GM18858 (cell line): ENCODE results near the gene SLC19A1.
A peak's percentile ranks its signal among the peaks of the same experiment; 100 is the strongest.

Experiments used
- ATAC-seq: cut with Tn5 transposase; IDR thresholded peaks from one replicate; pipeline ENCODE4 v1.9.1; 2021; ENCODE audit not compliant: unreplicated experiment

SLC19A1 gene

DNA sequence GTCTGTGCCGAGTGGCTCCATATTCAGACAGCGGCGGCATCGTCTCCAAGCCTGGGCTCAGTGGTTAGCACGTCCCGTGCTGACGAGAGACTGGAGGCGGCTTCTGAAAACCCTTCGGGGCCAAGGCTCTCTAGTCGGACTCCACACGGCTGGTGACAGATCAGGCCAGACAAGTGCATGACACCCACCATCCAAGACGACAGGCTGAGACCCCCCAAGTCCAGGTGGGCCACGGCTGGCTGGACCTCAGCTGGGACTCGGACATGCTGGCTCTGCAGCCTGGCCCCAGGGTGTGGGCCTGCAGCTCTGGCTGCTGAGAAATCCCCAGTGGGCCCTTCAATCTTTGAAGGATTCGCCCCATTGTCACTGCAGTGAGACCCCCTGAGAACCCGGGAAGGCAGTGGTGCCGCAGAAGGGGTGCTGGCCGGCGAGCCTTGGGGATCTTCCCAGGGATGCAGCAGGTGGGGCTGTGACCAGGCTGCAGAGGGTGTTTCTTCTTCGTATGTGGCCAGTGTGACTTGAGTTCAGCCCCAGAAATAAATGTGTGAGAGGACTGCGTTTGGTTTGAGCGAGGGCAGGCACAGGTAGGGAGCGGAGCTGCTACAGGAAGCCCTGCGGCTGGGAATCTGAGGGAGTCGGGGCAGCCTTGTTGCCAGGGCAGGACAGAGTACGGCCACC lies 15.9 kb upstream of the SLC19A1 start:
- ATAC-seq, result no peak

DNA sequence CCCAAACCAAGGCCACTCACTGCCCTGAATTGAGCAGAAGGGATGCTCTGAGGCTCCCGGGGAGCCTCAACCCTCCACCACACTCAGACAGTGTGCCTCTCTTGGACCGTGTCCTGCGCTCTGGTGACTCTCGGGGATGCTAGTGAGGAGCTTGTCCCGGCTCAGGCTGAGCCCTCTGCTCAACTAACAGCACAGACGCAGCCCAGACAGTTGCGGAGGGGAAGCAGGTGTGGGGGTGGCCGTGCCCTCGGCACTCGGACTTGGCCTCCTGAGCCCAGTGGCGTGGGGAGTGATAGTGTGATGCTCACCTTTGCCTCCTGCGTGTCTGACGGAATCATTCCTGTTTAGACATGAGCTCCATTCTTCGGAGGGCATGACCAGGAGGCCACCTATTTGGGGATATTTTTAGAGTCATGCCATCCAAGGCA lies 15.4 kb upstream of the SLC19A1 start:
- ATAC-seq, result no peak

DNA sequence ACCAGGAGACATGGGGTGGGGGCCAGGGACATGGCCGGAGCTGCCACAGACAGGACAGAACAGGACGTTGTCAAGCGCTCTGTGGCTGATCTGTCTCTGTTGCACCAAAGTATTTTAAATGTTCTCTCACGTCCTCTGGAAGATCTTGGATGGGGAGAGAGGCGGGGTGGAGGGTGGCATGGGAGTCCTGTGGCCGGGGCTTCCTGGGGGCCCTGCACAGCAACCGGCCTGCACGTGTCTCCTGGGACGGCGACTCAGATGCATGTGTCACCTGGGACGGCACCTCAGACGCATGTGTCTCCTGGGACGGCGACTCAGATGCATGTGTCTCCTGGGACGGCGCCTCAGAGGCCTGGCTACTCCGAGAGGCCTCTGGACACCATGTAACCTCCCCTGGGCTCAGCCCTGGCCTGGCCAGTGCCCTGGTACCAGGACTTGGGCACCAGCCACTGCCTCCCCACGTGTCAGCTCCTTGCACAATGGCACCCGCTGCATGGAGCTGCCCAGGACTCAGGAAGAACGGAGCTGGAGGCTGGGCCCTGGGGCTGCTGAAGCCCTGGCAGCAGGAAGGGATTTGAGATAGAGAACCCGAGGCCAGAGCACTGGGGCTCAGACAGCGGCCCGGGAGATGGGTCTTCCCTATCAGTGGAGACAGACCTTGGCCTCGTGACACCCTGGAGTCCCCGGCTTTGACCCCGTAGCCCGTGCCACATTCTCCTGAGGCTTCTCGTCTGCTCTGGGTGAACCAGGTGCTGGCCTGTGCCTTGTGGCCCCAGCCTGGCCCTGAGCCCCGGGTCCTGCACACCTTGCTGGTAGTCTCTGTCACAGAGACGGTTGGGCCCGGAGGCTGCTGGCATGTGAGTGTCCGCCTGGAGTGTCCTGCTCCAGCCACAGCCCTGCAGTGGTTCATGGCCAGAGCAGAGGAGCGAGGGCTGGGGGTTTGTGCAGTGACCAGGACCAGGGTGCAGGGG lies 14.7 kb upstream of the SLC19A1 start:
- no peak for ATAC-seq

DNA sequence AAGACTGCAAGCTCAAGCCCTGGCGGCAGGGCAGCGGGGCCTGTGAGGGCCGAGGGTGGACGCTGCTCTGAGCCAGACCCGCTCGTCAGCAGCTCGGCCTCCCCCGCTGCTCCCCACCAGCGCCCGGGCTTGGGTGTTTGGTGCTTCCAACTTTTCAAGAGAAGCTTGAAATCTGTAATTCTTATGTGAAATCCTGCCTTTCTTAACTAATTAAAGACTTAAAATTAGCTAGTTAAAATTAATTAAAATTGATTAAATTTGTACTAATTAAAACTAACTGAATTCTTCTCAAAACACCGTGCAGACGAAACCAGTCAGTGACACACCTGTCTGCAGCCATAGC lies 14.0 kb upstream of the SLC19A1 start:
- ATAC-seq, result no peak

DNA sequence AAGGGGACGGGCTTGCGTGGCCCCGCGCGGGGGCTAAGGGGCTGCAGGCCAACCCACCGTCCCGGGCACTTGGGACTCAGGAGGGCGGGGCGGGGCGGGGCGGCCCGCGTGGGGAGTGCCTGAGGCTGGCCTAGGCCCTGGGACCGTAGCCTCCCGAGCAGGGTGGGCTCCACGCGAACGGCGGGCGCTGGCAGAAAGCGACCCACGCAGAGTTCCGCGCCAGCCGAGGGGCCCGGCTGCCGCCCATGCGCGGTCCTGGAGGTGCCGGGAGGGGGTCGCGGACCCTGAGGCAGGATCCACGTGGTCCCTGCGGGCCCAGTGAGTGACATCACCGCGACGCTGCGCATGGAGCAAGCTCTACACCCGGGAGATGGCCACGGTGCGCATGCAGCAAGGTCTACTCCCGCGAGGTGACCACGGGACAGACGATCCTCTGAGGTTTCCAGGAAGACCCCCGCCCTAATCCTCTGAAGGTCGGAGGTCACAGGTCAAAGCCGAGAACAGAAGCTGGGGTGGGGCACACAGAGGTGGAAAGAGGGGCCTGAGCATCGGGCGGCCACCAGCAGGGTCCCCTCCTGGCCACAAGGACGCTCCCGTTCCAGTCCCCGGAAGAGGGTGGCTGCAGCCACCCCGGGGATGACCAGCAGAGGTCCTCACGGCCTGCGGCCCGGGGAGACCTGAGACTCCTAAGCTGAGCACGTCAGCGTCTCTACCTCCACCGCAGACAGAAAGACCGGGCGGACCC lies 13.5 kb upstream of the SLC19A1 start:
- no peak for ATAC-seq

DNA sequence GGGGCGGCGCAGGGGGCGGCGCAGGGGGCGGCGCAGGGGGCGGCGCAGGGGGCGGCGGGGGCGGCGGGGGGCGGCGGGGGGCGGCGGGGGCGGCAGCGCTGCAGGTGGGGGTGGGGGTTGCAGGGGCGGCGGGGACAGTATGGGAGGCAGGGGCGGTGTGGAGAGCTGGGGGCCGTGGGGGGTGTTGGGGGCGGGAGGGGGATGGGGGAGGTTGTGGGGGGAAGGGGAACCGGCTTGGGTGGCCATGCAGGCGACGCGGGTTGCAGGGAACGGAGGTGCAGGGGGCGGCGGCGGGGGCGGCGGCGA lies 13.0 kb upstream of the SLC19A1 start:
- ATAC-seq, result no peak

DNA sequence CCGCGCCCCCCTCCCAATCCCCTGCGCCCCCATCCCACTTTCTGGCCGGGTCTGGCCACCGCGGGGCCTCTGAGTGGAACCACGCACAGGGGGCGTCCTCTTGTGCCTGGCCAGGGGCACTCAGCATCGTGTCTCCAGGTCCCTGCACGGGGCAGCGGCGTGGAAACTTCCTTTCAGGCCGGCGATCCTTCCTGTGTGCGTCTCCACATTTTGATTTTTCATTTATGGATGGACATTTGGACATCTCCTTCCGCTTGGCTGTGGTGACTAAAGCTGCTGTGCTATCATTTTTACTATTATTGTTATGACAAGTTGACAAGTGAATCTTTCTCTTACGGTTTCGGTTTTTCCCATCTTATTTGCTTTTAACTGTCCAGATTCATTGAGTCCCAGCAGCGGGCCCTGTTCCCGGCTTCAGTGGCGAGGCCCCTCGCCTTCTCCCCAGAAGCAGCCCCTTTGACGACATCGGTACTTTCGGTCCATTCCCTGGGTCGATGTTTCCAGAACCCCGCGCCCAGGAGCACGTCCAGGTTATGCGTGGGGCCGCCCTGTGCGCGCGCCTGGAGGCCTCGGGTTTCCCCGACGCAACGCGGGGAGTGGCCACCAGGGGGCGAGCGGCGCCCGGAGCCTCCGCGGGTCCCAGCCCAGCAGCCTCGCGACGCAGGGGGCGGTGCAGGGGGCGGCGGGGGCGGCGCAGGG lies 12.4 kb upstream of the SLC19A1 start:
- ATAC-seq, result no peak

DNA sequence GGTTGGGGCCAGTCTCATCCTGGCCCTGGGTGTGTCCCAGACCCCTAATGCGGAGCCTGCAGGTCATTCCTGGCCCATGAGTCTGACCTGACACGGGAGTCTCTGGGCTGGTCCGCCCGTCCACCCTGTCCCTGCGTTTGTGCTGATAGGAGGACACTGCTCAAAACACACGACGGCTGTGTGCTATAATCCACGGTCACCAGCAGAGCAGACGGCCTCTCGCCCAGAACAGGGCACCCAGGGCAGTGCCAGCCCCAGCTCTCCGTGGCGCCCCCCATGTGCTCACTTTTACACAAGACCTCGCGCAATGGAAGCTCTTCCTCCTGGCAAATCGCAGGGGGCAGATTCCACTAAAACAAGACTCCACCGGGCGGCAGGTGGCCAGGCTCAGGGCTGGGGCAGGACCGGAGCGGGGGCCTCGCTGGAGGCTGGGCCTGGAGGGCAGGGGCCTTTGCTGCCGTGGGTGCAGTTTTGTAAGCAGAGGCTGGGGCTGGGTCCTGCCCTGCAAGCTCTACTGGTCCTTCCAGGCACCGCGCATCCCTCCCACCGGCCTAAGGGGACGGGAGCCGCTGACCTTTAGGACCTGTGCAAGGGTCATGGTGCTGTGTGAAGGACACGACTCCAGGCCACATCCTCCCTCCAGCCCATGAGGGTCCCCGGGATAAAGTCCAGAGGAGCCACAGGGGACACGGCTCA lies 10.6 kb upstream of the SLC19A1 start:
- no peak for ATAC-seq

DNA sequence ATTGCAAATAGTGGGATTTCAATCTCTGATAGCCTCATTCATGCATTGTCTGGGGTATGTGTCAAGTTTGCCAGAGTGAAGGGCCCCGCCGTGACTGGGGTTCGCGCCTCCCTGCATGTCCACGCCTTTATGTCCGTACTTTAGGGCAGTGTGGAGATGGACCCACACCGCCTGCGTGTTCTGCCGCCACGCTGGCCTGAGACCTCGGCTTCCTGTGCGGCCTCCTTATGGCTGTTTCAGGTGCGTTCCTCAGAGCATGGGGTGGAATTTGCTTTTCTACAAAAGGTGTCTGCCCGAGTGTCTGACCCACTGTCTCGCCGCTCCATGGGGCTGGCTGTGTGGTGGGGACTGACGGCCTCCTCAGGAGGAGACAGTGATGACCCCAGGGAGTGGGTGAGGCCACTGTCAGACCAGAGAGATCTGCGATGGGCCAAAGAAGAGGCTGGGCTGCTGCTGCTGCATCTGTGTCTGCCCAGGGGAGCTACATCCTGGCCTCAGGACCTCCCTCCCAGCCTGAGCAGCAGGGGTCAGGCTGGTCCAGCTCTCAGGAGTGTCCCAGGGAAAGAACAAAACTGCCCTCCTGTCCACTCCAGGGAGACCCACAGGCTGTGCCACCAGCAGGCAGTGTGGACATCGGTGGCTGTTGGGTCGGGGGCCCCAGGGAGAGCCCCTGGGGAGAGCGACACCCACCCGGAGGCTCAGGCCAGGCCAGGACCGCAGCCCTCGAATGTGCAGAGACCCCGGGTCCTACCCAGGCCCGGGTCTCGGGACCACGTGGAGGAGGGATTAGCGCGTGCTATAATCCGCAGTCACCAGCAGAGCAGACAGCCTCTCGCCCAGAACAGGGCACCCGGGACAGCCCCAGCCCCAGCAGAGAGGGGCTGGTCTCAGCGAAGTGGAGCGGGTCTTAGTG lies 9.8 kb upstream of the SLC19A1 start:
- no peak for ATAC-seq

DNA sequence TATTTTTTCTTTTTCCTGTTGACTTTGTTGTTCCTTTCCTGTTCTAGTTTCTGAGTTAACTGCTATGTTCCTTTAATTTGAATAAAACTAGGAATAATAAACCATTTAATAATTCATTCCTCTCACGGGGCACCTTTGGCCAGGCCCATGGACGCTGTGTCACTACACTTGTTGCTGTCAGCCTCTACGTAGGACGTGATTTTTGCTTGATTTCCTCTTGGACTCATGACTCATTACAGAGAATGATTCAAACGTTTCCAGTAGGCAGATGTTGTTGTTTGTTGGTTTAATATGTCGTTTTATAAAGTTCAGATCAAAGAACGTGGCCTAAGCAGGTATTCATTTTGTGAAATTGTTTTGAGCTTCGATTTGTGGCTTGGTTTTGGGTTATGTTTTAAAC lies 9.1 kb upstream of the SLC19A1 start:
- no peak for ATAC-seq

DNA sequence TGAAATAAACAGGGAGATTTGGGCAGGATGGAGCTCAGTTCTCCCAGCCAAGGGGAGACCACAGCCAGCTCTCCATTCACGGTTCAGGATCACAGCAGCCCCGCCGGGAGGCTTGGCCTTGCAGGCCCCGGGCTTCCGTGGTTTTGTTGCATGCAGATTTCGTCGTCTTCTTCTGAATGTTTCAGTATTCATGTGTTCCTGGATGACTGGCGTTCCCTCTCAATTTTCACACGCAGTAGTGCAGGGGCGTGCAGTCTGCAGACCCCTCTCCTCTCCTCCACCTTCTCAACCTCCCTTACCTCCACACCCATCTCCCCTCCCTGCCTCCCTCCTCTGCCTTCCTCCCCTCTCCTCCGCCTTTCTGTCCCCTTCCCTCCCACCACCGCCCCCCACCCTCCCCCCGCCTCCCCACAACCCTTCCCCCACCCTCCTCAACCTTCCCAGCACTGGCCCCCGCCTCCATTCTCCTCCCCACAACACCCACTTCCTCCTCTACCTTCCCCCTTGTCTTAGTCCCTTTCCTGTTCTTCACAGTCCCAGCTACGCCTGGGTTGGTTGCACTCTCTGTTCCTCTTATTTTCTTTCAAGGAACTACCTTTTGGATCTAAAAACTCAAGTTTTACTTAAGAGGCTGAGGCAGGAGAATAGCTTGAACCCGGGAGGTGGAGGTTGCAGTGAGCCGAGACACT lies 8.4 kb upstream of the SLC19A1 start:
- peak; percentile 38 for ATAC-seq

DNA sequence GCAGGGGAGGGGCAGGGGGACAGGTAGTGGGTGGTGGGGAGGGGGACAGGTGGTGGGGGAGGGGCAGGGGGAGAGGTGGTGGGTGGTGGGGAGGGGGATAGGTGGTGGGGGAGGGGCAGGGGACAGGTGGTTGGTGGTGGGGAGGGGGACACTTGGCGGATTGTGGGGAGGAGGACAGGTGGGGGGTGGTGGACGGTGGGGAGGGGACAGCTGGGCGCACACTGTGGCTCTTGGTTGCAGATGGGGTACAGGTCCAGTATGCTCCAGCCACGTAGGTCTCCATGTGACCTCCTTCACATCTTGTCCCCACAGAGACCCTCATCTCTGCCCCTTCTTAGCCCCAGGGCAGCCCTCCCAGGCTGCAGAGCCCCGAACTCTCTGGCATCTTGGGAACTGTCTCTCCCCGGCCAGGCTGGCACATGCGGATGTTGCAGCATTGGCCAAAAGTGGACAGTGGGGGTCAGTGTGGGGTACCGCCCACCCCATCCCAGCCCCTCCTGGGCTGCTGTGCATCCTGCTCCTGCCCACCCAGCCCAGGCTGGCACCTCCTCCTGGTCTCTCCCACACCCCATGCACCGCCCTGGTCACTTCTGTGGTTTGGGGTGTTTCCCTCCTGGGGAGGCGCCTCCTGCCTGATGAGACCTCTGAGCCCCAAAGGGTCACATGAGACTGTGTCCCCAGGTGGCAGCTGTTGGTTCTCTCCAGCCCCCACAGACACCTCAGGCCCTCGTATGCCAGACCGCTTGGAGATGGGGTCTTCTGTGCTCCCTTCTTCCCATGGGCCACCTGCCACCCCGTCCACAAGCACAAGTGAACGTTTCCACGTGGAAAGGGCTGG lies 7.6 kb upstream of the SLC19A1 start:
- no peak for ATAC-seq

DNA sequence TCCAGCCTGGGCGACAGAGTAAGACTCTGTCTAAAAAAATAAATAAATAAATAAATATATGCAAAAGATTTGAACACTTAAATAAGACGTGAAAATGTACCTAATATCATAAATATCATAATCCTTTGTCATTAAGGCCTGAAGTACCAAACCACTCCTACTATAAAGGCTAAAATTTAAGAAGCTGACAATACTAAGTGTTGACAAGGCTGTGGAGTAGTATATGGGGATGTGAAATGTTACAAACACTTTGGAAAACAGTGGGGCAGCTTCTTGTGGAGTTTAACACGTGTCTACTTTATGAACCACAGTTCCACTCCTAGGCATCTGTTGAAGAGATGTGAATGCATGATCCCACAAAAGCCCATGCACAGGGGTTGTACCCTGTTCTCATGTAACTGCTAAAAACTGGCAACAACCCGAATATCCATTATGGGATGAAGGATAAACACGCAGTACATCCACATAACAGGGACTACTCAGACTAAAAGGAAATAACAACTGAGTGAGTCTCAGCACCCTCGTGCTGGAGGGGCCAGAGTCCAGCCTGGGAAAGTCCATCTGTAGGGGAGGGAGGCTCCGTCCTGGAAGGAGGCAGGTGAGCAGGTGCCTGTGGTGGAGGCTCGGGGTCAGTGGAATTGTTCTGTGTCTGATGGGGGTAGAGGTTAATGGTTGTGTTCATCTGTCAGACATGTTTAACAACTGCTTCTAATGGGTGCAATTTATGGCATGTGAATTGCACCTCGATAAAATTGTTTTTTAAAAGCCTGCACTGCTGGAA lies 6.7 kb upstream of the SLC19A1 start:
- no peak for ATAC-seq

DNA sequence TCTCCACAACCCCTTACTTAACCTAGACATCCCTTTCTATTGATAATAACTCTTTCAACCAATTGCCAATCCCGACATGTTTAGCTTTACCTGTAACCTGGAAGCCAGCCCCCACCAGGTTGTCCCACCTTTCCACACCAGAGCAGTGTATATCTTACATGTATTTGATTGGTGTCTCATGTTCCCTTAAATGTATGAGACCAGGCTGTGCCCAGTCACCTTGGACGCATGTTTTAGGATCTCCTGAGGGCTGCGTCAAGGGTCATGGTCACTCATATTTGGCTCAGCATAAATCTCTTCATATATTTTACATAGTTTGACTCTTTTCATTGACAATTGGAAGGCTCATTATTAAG lies 5.3 kb upstream of the SLC19A1 start:
- ATAC-seq, result no peak

DNA sequence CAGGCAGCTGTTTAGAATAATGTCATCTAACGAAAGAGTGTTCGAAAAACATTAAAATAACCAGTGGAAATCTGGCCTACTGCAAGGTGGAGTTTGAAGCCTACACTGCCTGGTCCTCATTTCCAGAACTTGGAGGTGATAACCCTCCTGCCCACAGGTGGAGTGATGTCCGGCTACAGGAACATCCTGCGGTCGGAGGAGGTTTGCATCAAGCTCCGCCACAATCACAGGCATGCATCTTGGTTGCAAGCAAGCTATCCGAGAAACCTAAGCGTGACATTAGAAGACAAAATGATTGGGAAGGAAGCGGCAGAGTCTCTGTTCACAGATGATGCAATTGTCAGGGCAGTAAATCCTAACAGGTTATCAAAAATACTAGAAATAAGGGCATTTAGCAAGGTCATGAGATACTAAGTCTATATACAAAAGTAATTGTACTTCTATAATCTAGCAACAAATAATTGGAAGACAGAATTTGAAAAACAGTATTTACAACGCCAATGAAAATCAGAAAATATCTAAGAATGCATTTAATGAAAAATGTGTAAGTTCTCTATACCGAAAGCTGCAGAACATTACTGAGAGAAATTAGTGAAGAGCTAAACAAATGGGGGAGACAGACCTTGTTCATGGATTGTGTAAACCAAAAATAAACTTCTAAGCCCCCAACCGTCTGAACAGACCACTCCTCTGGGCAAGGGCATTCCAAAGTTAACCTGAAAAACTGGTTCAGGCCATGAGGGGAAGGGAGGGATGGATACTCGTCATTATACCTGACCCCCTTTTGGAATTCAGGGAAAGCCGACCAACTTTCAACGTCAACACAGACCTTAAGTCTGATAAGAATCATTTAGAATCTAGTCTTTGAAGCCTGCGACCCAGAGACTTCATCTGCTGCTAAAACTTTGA lies 4.7 kb upstream of the SLC19A1 start:
- no peak for ATAC-seq

DNA sequence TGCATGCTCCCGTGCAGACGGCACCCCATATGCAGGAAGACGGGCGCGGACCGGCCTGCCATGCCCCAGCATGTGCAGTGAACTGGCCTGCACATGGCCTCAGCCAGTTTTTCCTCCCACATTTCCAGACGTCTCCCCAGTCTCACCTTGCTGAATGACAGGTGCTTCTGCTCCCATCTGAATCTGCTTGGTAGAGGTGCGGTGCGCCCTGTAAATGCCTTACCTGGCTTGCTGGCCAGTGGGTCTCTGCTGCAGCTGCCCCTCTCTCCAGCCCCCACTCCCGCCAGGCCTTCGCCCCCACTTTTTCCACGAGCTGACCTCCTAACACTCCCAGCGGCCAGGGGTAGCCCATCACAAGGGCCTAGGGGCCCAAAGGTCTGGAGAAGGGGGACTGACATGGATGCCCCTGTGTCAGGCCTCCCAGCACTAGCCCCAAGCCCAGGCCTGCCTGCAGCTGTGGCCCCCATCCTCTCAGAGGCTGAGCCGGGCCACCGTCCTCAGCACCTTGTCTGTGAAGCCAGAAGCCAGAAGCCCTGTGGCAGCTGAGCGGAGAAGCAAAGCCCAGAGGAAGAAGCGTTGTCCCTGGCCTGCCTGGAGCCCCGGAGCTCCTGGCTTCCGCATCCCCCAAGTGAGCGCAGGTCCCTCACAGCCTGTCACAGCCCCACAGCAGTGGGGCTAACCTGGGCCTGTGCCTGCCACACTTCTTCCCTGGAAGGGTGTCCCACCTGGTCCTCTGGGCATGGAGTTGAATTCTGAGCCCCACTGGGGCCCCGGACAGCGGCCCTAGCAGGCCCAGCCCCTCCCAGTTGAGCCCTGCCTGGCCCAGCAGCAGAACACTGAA lies 3.7 kb upstream of the SLC19A1 start:
- no peak for ATAC-seq
